Neural progenitor cell (in vitro differentiated cells): ENCODE data around the gene ATP8B3.

Experiments
- EZH2 ChIP-seq: fragments of 200-600 bp; sonication (generic); IDR thresholded peaks from 2 replicates; pipeline ENCODE4 v1.6.1; 2017; ENCODE audit warnings: antibody characterized with exemption, mild to moderate bottlenecking, moderate library complexity
- EZH2phosphoT487 ChIP-seq: fragments of 200-600 bp; sonication (generic); IDR thresholded peaks from 2 replicates; pipeline ENCODE4 v1.6.1; 2017; ENCODE audit warnings: antibody characterized with exemption
- TF ChIP-seq, protein P1 (sequence below): fragments of 200-600 bp; sonication (generic); IDR thresholded peaks from 2 replicates; pipeline ENCODE4 v1.5.1; 2017; ENCODE audit warnings: antibody characterized with exemption, mild to moderate bottlenecking

DNA sequence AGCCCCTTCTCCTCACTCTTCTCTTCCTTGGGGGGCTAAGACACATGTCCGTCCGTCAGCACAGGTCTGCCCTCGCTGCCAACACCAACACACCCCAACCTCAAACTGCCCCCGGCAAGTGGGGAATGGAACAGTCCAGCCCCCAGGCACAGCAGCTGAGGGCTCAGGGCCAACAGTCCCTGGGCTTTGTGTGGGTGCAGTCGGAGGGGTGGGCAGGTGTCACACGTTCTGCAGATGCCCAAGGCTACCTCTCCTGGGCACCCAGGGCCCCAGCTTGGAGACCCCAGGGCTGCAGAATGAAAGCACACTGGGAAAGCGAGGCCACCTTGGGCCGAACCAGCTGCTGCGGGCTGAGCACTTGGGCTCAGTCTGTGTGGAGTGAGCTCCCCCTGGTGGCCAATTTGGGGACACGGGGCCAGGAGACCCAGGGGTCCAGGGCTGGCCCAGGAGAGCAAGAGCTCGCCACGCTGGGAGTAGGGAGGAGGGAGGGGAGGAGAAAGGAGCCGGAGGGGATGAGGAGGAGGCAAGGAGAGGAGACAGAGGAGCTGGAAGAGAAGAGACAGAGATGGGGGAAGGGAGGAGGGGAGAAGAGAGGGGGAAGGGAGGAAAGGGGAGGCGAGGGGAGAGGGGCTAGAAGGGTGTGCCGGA, 14.0 kb upstream of the ATP8B3 start:
- TF ChIP-seq, protein P1, sequence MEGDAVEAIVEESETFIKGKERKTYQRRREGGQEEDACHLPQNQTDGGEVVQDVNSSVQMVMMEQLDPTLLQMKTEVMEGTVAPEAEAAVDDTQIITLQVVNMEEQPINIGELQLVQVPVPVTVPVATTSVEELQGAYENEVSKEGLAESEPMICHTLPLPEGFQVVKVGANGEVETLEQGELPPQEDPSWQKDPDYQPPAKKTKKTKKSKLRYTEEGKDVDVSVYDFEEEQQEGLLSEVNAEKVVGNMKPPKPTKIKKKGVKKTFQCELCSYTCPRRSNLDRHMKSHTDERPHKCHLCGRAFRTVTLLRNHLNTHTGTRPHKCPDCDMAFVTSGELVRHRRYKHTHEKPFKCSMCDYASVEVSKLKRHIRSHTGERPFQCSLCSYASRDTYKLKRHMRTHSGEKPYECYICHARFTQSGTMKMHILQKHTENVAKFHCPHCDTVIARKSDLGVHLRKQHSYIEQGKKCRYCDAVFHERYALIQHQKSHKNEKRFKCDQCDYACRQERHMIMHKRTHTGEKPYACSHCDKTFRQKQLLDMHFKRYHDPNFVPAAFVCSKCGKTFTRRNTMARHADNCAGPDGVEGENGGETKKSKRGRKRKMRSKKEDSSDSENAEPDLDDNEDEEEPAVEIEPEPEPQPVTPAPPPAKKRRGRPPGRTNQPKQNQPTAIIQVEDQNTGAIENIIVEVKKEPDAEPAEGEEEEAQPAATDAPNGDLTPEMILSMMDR = peak; percentile 96
- no peak for TF ChIP-seq EZH2phosphoT487
- TF ChIP-seq EZH2 = no peak
